Uterus (tissue), 4 donors: ENCODE measurements around the gene KRT5. TPM values are rescaled to one million over a fixed set of nuclear protein-coding genes. Genes with fewer than 3 reads are reported as not detected.

ENCODE experiments used
- DNase-seq, 2 donors: peaks; one replicate each; pipeline ENCODE4 v3.0.0-alpha.2; 2019 to 2020
- H3K27ac ChIP-seq, 2 donors: fragments of 200-600 bp; sonication (generic); 1 replicate in 1 of 2; 2 replicates in 1 of 2; pipeline ENCODE4 v1.5.1; 2016 to 2018
- H3K27me3 ChIP-seq, 2 donors: fragments of 200-600 bp; sonication (generic); one replicate each; pipeline ENCODE4 v1.5.1; 2018 to 2019; ENCODE audit warnings: control low read depth in 1 of 2
- H3K36me3 ChIP-seq, 2 donors: fragments of 200-600 bp; sonication (generic); one replicate each; pipeline ENCODE4 v1.5.1; 2019; ENCODE audit warnings: control low read depth in 1 of 2
- H3K4me1 ChIP-seq, 2 donors: fragments of 200-600 bp; sonication (generic); one replicate each; pipeline ENCODE4 v1.5.1; 2018 to 2019; ENCODE audit warnings: control low read depth in 1 of 2
- H3K4me3 ChIP-seq, 2 donors: fragments of 200-600 bp; sonication (generic); 1 replicate in 1 of 2; 2 replicates in 1 of 2; pipeline ENCODE4 v1.5.1; 2018 to 2019; ENCODE audit warnings: mild to moderate bottlenecking in 1 of 2
- H3K9me3 ChIP-seq, 2 donors: fragments of 200-600 bp; sonication (generic); one replicate each; pipeline ENCODE4 v1.5.1; 2019; ENCODE audit warnings: control low read depth in 1 of 2
- POLR2A ChIP-seq, 2 donors: fragments of 450-650 bp; IDR thresholded peaks; one replicate each; pipeline ENCODE4 v1.6.1; 2016; ENCODE audit warnings: antibody characterized with exemption in 2 of 2, mild to moderate bottlenecking in 1 of 2, moderate library complexity in 1 of 2
- intact Hi-C: fragments of 100-400 bp; cut with DNase I; formaldehyde crosslinking; loops from one replicate; pipeline ENCODE4 v1.15.1; 2023; ENCODE audit warnings: low total_unique reads
- total RNA-seq, 4 donors: library from RNA; depleted of rRNA in 3 of 4; stranded (reverse); fragments of >200 nt in 3 of 4; gene quantifications; one replicate each; pipeline versions ENCODE4 v1.1.0 to v1.2.4, GENCODE V29; 2014 to 2023
- TF ChIP-seq, protein P1 (sequence below), 4 experiments: fragments of 200-600 bp in 2 of 4; fragments of 450-650 bp in 2 of 4; sonication (generic) in 2 of 4; IDR thresholded peaks; one replicate each; pipeline ENCODE4 v1.5.1; 2016 to 2019; ENCODE audit warnings: antibody characterized with exemption in 4 of 4, mild to moderate bottlenecking in 2 of 4, moderate library complexity in 1 of 4
- donor health status: DM: yes; HTN: yes; CAD: no.

KRT5 gene
- total RNA-seq, 4 donors from 2014 or later, result 2.0 to 33.7 TPM; not detected in 2

DNA sequence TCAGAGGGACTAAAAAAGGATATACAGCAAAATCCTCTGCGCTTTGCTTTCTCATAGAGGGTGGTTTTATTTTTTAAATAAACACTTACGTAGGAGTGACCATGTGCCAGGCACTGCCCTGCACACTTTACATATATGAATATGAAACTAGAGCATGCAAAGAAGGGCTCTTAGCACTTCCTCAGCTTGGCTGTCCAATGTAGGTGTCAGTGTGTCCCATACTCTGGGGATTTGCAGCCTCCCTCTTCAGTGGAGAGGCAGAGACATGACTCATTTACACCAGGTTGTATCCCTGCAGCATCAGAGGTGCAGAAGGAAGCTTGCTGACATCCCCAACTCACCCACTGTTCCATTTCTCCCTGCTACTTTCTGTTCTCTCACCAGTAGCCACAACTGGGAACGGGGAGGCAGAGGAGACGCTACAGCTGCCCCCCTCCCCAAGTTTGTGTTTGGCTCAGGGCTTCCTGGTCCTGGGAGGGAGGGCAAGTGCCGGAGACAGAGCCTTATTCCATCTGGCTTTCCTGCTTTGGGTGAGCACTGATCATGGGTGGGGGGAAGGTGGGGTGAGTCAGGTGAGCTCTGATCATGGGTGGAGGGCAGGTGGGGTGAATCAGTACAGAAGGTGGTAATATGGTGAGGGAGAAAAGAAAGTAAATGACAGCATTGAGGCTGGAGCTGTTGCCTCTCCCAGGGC, 4.9 kb upstream of the KRT5 start:
- H3K9me3 ChIP-seq, result no peaks in the 10 kb centered on the region
- no peak overlapping the region for H3K4me3 ChIP-seq
- DNase-seq, result no peak
- intact Hi-C loops, result no loop called here
- H3K27me3 ChIP-seq, result no peaks in the 10 kb centered on the region
- H3K36me3 ChIP-seq, result no peaks in the 10 kb centered on the region
- H3K27ac ChIP-seq, result no peak overlapping the region
- H3K4me1 ChIP-seq, result no peaks in the 10 kb centered on the region
- no peak for TF ChIP-seq POLR2A (IDR thresholded peaks at IDR 0.05)

- intact Hi-C loops, result no loop called here
- H3K4me1 ChIP-seq, result no peaks in the 10 kb centered on the region
- no peak overlapping the region for H3K27ac ChIP-seq
- no peak for TF ChIP-seq POLR2A (IDR thresholded peaks at IDR 0.05)
- no peaks in the 10 kb centered on the region for H3K9me3 ChIP-seq
- DNase-seq, result no peak
- no peaks in the 10 kb centered on the region for H3K36me3 ChIP-seq
- no peak overlapping the region for H3K4me3 ChIP-seq
- H3K27me3 ChIP-seq, result no peaks in the 10 kb centered on the region
Observed at GRCh38 chr12:52524241-52524897, 4.2 kb upstream of the KRT5 start.

DNA sequence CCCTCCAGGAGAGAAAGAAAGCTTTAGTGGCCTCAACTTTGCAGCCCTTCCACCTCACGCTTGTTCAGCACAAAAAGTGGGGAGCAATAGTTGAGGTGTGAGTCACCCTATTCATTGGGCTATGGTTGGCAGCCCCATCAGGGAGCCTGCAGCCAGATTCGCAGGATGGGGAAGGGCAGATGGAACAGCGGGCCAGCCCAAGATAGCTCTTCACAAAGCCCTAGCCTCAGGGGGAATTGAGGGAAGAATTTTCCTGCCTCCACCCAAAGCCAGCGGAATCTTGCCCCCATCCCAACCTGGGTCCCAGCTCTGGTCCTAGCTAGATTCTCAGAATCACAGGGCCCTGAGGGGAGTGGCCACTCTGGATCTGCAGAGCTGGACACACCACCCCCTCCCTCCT, 3.6 kb upstream of the KRT5 start:
- intact Hi-C loops, result no loop called here
- no peak for TF ChIP-seq POLR2A (IDR thresholded peaks at IDR 0.05)
- TF ChIP-seq, protein P1, sequence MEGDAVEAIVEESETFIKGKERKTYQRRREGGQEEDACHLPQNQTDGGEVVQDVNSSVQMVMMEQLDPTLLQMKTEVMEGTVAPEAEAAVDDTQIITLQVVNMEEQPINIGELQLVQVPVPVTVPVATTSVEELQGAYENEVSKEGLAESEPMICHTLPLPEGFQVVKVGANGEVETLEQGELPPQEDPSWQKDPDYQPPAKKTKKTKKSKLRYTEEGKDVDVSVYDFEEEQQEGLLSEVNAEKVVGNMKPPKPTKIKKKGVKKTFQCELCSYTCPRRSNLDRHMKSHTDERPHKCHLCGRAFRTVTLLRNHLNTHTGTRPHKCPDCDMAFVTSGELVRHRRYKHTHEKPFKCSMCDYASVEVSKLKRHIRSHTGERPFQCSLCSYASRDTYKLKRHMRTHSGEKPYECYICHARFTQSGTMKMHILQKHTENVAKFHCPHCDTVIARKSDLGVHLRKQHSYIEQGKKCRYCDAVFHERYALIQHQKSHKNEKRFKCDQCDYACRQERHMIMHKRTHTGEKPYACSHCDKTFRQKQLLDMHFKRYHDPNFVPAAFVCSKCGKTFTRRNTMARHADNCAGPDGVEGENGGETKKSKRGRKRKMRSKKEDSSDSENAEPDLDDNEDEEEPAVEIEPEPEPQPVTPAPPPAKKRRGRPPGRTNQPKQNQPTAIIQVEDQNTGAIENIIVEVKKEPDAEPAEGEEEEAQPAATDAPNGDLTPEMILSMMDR (IDR thresholded peaks at IDR 0.05), result no peak
- Histone ChIP-seq H3K36me3 (no peaks in the 10 kb centered on the region), H3K9me3 (no peaks in the 10 kb centered on the region), H3K4me1 (no peaks in the 10 kb centered on the region), H3K27me3 (no peaks in the 10 kb centered on the region), H3K27ac (no peak overlapping the region), H3K4me3 (no peak overlapping the region)
- no peak for DNase-seq

DNA sequence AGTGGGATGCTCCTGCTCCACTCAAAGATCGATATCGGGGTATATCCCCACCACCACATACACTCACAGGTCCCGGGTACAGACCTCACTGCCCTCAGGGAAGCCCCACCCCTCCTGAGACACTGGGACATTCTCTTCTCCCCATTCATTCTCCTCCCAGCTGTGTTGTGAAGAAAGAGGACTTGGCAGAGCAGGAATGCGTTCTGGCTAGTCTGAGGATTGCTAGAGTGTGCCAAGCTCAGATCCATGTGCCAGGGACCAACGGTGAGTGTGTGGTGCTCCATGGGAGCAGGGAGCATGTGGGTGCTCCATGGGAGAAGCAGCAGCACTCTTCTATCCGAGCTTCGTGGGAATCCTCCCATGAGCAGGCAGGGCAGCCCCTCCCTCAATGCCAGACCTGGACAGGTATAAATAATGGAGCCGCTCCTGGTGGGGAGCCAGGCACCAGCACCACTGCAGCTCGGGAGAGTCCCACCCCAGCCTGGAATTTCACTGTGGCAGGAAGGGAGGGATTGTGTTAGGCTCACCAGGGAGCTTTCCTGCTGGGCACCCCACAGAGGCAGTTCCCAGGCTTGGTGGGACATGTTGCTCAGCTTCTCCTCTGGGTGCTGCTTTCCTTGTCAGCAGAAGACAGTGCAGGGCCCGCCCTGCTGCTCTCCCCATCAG, 2.3 kb upstream of the KRT5 start:
- TF ChIP-seq, protein P1 (IDR thresholded peaks at IDR 0.05), result no peak
- no peak for TF ChIP-seq POLR2A (IDR thresholded peaks at IDR 0.05)
- DNase-seq, result no peak
- Histone ChIP-seq H3K9me3 (no peaks in the 10 kb centered on the region), H3K4me3 (no peak overlapping the region), H3K27ac (no peak overlapping the region), H3K27me3 (no peaks in the 10 kb centered on the region), H3K4me1 (no peaks in the 10 kb centered on the region), H3K36me3 (no peaks in the 10 kb centered on the region)
- intact Hi-C loops, result no loop called here

DNA sequence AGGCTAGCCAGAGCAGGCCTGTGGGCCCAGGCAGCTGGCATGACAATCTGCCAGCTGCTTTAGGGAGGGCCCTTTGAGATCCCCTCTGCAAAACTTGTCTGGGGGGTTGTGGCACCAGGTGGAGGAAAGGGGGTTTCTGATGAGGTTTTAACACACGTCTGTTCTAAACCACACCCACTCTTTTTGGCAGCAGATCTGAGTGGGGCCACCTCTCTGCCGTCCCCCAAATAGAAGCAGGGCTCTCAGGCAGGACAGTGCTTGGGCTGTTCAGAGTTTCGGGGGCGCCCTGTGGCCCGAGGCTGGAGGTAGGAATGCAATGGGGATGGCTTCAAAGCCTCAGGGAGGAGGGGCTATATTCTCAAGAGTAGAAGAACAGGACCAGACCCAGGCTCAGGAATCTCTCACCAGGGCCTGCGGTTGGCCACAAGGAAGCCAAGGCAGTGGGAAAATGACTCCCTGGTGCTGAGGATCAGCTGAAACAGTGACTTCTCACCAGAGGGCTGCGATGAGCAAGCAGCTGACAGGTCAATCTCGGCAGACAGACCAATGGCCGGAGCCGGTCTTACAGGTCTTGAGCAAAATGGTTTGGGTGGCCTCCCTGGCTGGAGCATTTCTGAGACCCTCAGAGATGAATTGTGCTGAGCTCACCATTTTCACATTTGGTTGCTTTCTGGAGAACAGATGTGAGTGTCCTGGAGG, 1.5 kb upstream of the KRT5 start:
- intact Hi-C loops, result no loop called here
- no peak for DNase-seq
- Histone ChIP-seq H3K27me3 (no peaks in the 10 kb centered on the region), H3K27ac (no peak overlapping the region), H3K9me3 (no peaks in the 10 kb centered on the region), H3K4me3 (no peak overlapping the region), H3K36me3 (no peaks in the 10 kb centered on the region), H3K4me1 (no peaks in the 10 kb centered on the region)
- TF ChIP-seq POLR2A (IDR thresholded peaks at IDR 0.05), result no peak
- TF ChIP-seq, protein P1 (IDR thresholded peaks at IDR 0.05), result no peak
